SHP77 (cell line): ENCODE results near the gene RHBDD1.

Experiments used
- DNase-seq, 2 experiments: peaks; one replicate each; lab custom pipeline; 2025; lab: John Stamatoyannopoulos, UW

Gene RHBDD1

GRCh38 chr2:226835796-226836547 lies at the start of gene RHBDD1:
TSS of gene RHBDD1 (plus strand) at chr2:226836054. CDS start at chr2:226864694, 28,640 bp downstream.
- peak; percentile 91 to 95 for DNase-seq

GRCh38 chr2:226788064-226788463 lies 47.8 kb upstream of the RHBDD1 start:
- no peak for DNase-seq

- no peak for DNase-seq
Measured at GRCh38 chr2:226788881-226789490, 46.9 kb upstream of the RHBDD1 start.

GRCh38 chr2:226790011-226790410 lies 45.8 kb upstream of the RHBDD1 start:
- no peak for DNase-seq

- DNase-seq, result no peak
Measured at GRCh38 chr2:226790431-226790830, 45.4 kb upstream of the RHBDD1 start.

- peak; percentile 44 to 63 for DNase-seq
Measured at GRCh38 chr2:226791056-226791486, 44.8 kb upstream of the RHBDD1 start.

GRCh38 chr2:226791487-226792081 lies 44.3 kb upstream of the RHBDD1 start:
- peak; percentile 74 to 88 for DNase-seq

- DNase-seq, result no peak
Measured at GRCh38 chr2:226792155-226792881, 43.5 kb upstream of the RHBDD1 start.

- DNase-seq, result no peak
Measured at GRCh38 chr2:226793646-226794045, 42.2 kb upstream of the RHBDD1 start.

GRCh38 chr2:226794196-226794661 lies 41.6 kb upstream of the RHBDD1 start:
- no peak for DNase-seq

- DNase-seq, result no peak
Measured at GRCh38 chr2:226794751-226795171, 41.1 kb upstream of the RHBDD1 start.

GRCh38 chr2:226795281-226796011 lies 40.4 kb upstream of the RHBDD1 start:
- no peak for DNase-seq

- DNase-seq, result no peak
Measured at GRCh38 chr2:226796012-226796839, 39.6 kb upstream of the RHBDD1 start.

- no peak for DNase-seq
Measured at GRCh38 chr2:226796840-226797288, 39.0 kb upstream of the RHBDD1 start.

GRCh38 chr2:226797289-226797988 lies 38.4 kb upstream of the RHBDD1 start:
- no peak for DNase-seq

GRCh38 chr2:226797989-226798421 lies 37.8 kb upstream of the RHBDD1 start:
- DNase-seq, result no peak

- DNase-seq, result peak; percentile 41 to 46
Measured at GRCh38 chr2:226798422-226799210, 37.2 kb upstream of the RHBDD1 start.

GRCh38 chr2:226799211-226799975 lies 36.5 kb upstream of the RHBDD1 start, which contains the start of gene IRS1:
TSS of gene IRS1 (minus strand) at chr2:226799820. CDS start at chr2:226798738, 1,082 bp downstream.
- DNase-seq, result peak; percentile 25 to 66
